ENCODE results near the gene PRPF40A. TPM values are rescaled to one million over a fixed set of nuclear protein-coding genes. Genes with fewer than 3 reads are reported as not detected.

The PRPF40A gene
- total and polyA plus RNA-seq, 10 of the 15 experiments (the other 5 are each of a cell fraction or from before 2014, with no cell fraction given) = 97.8 to 197 (median 144) TPM

DNA sequence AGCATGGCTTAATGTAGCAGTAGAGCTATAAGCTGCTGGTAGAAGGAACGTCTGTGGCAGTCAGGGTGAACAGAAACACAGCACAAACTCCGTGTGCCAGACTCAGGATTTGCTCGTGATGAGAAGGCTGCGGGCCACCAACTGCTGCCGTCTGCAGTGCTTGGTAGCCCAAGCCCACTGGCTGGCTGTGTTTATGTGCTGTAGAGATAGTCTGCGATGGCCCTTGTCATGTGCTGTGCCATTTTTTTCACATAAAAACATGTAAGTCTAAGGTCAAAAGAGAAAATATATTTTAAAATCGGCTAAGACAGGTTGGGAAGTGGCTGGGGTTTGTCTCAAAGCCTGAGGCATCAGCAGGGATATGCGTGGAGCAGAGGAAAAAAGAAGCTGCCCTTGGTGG, 78.7 kb downstream of the PRPF40A start:
- ChIA-PET POLR2A (interaction anchor here (0.5 to 1.0 kb wide), 2 partner anchors 9 to 612 kb away, joined by 3 read pairs; no protein-coding TSS in a partner anchor), SMC1A (ENCODE audit: uncharacterized antibody, unreplicated experiment) (interaction anchor here (1.6 to 1.8 kb wide), 2 partner anchors 9 to 463 kb away, joined by 5 read pairs; partner anchors contain the start of gene STAM2), CTCF (no interaction called here), RAD21 (ENCODE audit: unreplicated experiment) (interaction anchor here (1.5 kb wide), 1 partner anchor 24 kb away, joined by 7 read pairs; no protein-coding TSS in a partner anchor)
- Histone ChIP-seq H3K9ac (ENCODE audit: control insufficient read depth, insufficient read depth, low read length) (no peak overlapping the region), H3K27me3 (replicated peaks in 1 of 2; ENCODE audit: control insufficient read depth in 2 of 2, insufficient read depth in 2 of 2, low read length in 1 of 2) (no peaks in the 10 kb centered on the region), H3K79me2 (ENCODE audit: control insufficient read depth, insufficient read depth, low read length) (no peaks in the 10 kb centered on the region), H3K36me3 (ENCODE audit: control insufficient read depth in 2 of 2, insufficient read depth in 2 of 2, low read length in 1 of 2) (no peaks in the 10 kb centered on the region; a peak in 1 of 4 replicates), H3K27ac (ENCODE audit: control insufficient read depth, insufficient read depth) (no peak overlapping the region), H3K4me1 (ENCODE audit: control insufficient read depth, insufficient read depth, low read length) (no peaks in the 10 kb centered on the region), H3K9me3 (replicated peaks; ENCODE audit: control insufficient read depth, insufficient read depth, low read length) (no peaks in the 10 kb centered on the region), H3K4me2 (ENCODE audit: control insufficient read depth, insufficient read depth) (no peak overlapping the region), H2AFZ (ENCODE audit: control insufficient read depth, low read depth, low read length) (no peak overlapping the region), H3K4me3 (no peak overlapping the region), H4K20me1 (ENCODE audit: control insufficient read depth, insufficient read depth) (no peaks in the 10 kb centered on the region)
- ATAC-seq (no peak), FAIRE-seq (no peak), DNase-seq (ENCODE audit: low read depth, low spot score) (no peak)
- in situ Hi-C loops (cut with MboI) = no loop called here
- intact Hi-C loops (cut with micrococcal nuclease; ENCODE audit: unreplicated experiment) = loop anchor here (5.0 kb wide), 2 partner anchors 171 to 301 kb away; partner anchors contain the start of gene FMNL2
- TF ChIP-seq ZZZ3 (IDR thresholded peaks at IDR 0.05; ENCODE audit: control insufficient read depth, insufficient read length, low read depth) (no peak), LARP7 (IDR thresholded peaks at IDR 0.05) (no peak), NFXL1 (IDR thresholded peaks at IDR 0.05; ENCODE audit: borderline replicate concordance) (no peak), EZH2 (IDR thresholded peaks at IDR 0.05; ENCODE audit: borderline replicate concordance, control insufficient read depth, low read depth, low read length) (no peak), MEF2A (IDR thresholded peaks at IDR 0.05; ENCODE audit: insufficient read depth, low read depth, low read length) (no peak), TCF12 (IDR thresholded peaks at IDR 0.05; ENCODE audit: low read depth, low read length) (no peak), TAF1 (IDR thresholded peaks at IDR 0.05; ENCODE audit: borderline replicate concordance, low read depth, low read length) (no peak), IKZF1 (conservative IDR thresholded peaks at IDR 0.05) (no peak)
- TF ChIP-seq, protein P1, sequence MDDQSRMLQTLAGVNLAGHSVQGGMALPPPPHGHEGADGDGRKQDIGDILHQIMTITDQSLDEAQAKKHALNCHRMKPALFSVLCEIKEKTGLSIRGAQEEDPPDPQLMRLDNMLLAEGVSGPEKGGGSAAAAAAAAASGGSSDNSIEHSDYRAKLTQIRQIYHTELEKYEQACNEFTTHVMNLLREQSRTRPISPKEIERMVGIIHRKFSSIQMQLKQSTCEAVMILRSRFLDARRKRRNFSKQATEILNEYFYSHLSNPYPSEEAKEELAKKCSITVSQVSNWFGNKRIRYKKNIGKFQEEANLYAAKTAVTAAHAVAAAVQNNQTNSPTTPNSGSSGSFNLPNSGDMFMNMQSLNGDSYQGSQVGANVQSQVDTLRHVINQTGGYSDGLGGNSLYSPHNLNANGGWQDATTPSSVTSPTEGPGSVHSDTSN (IDR thresholded peaks at IDR 0.05; ENCODE audit: insufficient replicate concordance, low read depth, low read length) = no peak
- TF ChIP-seq, protein P2, sequence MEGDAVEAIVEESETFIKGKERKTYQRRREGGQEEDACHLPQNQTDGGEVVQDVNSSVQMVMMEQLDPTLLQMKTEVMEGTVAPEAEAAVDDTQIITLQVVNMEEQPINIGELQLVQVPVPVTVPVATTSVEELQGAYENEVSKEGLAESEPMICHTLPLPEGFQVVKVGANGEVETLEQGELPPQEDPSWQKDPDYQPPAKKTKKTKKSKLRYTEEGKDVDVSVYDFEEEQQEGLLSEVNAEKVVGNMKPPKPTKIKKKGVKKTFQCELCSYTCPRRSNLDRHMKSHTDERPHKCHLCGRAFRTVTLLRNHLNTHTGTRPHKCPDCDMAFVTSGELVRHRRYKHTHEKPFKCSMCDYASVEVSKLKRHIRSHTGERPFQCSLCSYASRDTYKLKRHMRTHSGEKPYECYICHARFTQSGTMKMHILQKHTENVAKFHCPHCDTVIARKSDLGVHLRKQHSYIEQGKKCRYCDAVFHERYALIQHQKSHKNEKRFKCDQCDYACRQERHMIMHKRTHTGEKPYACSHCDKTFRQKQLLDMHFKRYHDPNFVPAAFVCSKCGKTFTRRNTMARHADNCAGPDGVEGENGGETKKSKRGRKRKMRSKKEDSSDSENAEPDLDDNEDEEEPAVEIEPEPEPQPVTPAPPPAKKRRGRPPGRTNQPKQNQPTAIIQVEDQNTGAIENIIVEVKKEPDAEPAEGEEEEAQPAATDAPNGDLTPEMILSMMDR (IDR thresholded peaks at IDR 0.05 in 2 of 3, conservative IDR thresholded peaks at IDR 0.05 in 1 of 3; ENCODE audit: control insufficient read depth in 2 of 3, extremely low read depth in 1 of 3, insufficient read depth in 1 of 3, low read depth in 3 of 3, low read length in 3 of 3) = no peak
- 55% methylated on average over 8 of the region's 8 CpGs for WGBS (ENCODE audit: insufficient coverage, insufficient replicate concordance, low lambda C conversion rate, missing lambda C conversion rate)
- BruUV-seq (replicated peaks) = no TSS peak

Data from GM12878 (cell line).